Endothelial cell of umbilical vein (primary cell): ENCODE measurements around the gene DENR. TPM values are rescaled to one million over a fixed set of nuclear protein-coding genes. Genes with fewer than 3 reads are reported as not detected.
A peak's percentile ranks its signal among the peaks of the same experiment; 100 is the strongest.

Experiments
- BruUV-seq: library from RNA; stranded (reverse); fragments of 400-500 nt; replicated peaks from 2 replicates; lab custom pipeline; 2021; lab: Mats Ljungman, UMichigan
- CTCF ChIA-PET: fragments of 300-600, 350-600 bp; sonication (Branson Sonifier 250); formaldehyde crosslinking; loops from one replicate; lab custom pipeline; 2021; ENCODE audit warnings: antibody characterized with exemption, inconsistent platforms; lab: Charles Lee
- POLR2A ChIA-PET: fragments of 300-600, 350-600 bp; sonication (Branson Sonifier 250); formaldehyde crosslinking; loops from one replicate; lab custom pipeline; 2021; ENCODE audit warnings: antibody characterized with exemption, inconsistent platforms; lab: Charles Lee
- DNase-seq: peaks from one replicate; pipeline ENCODE4 v3.0.0-alpha.2; 2011; ENCODE audit warnings: low read depth, low spot score
- FAIRE-seq: peaks from 2 replicates; lab custom pipeline; 2011; peaks lifted over from hg19 to GRCh38; lab: Jason Lieb, UNC
- H2AFZ ChIP-seq: 2 replicates; pipeline ENCODE4 v1.6.0; 2012; ENCODE audit warnings: low read depth, low read length, control low read depth, inconsistent platforms
- H3K27ac ChIP-seq: 2 replicates; pipeline ENCODE4 v1.5.1; 2011; ENCODE audit warnings: low read depth, mild to moderate bottlenecking, control low read depth, low read length, moderate library complexity; ENCODE audit not compliant: insufficient read depth
- H3K27me3 ChIP-seq, 2 experiments: 2 replicates each; pipeline versions ENCODE4 v1.6.0 to v1.6.1; 2011; ENCODE audit warnings: low read length in 2 of 2, mixed read lengths in 1 of 2; ENCODE audit not compliant: control insufficient read depth in 2 of 2, insufficient read depth in 2 of 2
- H3K36me3 ChIP-seq, 2 experiments: 2 replicates in 1 of 2; 3 replicates in 1 of 2; pipeline ENCODE4 v1.5.1; 2011; ENCODE audit warnings: low read length in 2 of 2, mild to moderate bottlenecking in 1 of 2, moderate library complexity in 1 of 2; ENCODE audit not compliant: control insufficient read depth in 2 of 2, insufficient read depth in 2 of 2; ENCODE audit errors: extremely low read depth in 1 of 2
- H3K4me1 ChIP-seq: 3 replicates; pipeline ENCODE4 v1.5.1; 2011; ENCODE audit warnings: mild to moderate bottlenecking, low read length; ENCODE audit not compliant: control insufficient read depth, insufficient read depth; ENCODE audit errors: extremely low read depth
- H3K4me2 ChIP-seq: 2 replicates; pipeline ENCODE4 v1.6.1; 2011; ENCODE audit warnings: low read length, control low read depth, mixed read lengths; ENCODE audit not compliant: insufficient read depth
- H3K4me3 ChIP-seq, 3 experiments: fragments of 200-600 bp in 1 of 3; sonication (generic), shearing (Covaris generic) in 1 of 3; replicated peaks in 1 of 3; 2 replicates each; pipeline ENCODE4 v1.5.1; 2011 to 2016; ENCODE audit warnings: control low read depth in 3 of 3, low read length in 3 of 3, mild to moderate bottlenecking in 2 of 3, inconsistent platforms in 1 of 3, low read depth in 1 of 3, moderate library complexity in 1 of 3; ENCODE audit not compliant: insufficient read depth in 1 of 3
- H3K79me2 ChIP-seq: 2 replicates; pipeline ENCODE4 v1.6.0; 2012; ENCODE audit warnings: low read length, inconsistent platforms; ENCODE audit not compliant: control insufficient read depth, insufficient read depth
- H3K9ac ChIP-seq: replicated peaks from 2 replicates; pipeline ENCODE3; 2011; ENCODE audit warnings: low read length, control low read depth; ENCODE audit not compliant: insufficient read depth; ENCODE audit errors: extremely low read depth
- H3K9me1 ChIP-seq: replicated peaks from 3 replicates; pipeline ENCODE4 v1.6.0; 2011; ENCODE audit warnings: mild to moderate bottlenecking, low read length; ENCODE audit not compliant: control insufficient read depth, insufficient read depth; ENCODE audit errors: extremely low read depth
- H3K9me3 ChIP-seq: replicated peaks from 2 replicates; pipeline ENCODE4 v1.5.1; 2012; ENCODE audit warnings: low read length, inconsistent platforms; ENCODE audit not compliant: control insufficient read depth, insufficient read depth
- H4K20me1 ChIP-seq: replicated peaks from 2 replicates; pipeline ENCODE3; 2011; ENCODE audit warnings: mild to moderate bottlenecking, low read length; ENCODE audit not compliant: control insufficient read depth, insufficient read depth; ENCODE audit errors: extremely low read depth
- EZH2 ChIP-seq: IDR thresholded peaks from 2 replicates; pipeline ENCODE4 v1.6.1; 2012; ENCODE audit warnings: borderline replicate concordance, low read depth, mild to moderate bottlenecking, moderate library complexity, low read length, inconsistent platforms; ENCODE audit not compliant: severe bottlenecking
- FOS ChIP-seq: IDR thresholded peaks from 2 replicates; pipeline ENCODE4 v1.6.1; 2011; ENCODE audit warnings: mild to moderate bottlenecking, low read length, moderate library complexity, borderline replicate concordance; ENCODE audit not compliant: insufficient read depth
- GATA2 ChIP-seq: IDR thresholded peaks from 2 replicates; pipeline ENCODE4 v1.7.0; 2011; ENCODE audit warnings: low read depth, mild to moderate bottlenecking, moderate library complexity, mixed read lengths, low read length; ENCODE audit not compliant: insufficient read length, insufficient read depth
- JUN ChIP-seq: IDR thresholded peaks from 2 replicates; pipeline ENCODE4 v1.6.1; 2011; ENCODE audit warnings: borderline replicate concordance, low read depth; ENCODE audit not compliant: insufficient read length, insufficient read depth
- MYC ChIP-seq: IDR thresholded peaks from one replicate; pipeline ENCODE4 v1.6.1; 2011; ENCODE audit warnings: mild to moderate bottlenecking, low read depth, low read length
- POLR2A ChIP-seq: IDR thresholded peaks from 2 replicates; pipeline ENCODE4 v1.6.1; 2012; ENCODE audit warnings: low read depth, mild to moderate bottlenecking, control low read depth, low read length
- POLR2AphosphoS5 ChIP-seq: IDR thresholded peaks from 2 replicates; pipeline ENCODE4 v1.6.1; 2012; ENCODE audit warnings: low read depth, mild to moderate bottlenecking, control low read depth, low read length, moderate library complexity; ENCODE audit not compliant: insufficient read depth
- dilution Hi-C: fragments of 300-500 bp; cut with MboI; formaldehyde crosslinking; loops from one replicate; pipeline ENCODE4 v1.15.0; 2019; ENCODE audit warnings: low sequenced_read_pairs; ENCODE audit not compliant: extremely low pct_ligation_motif_present
- intact Hi-C: fragments of 100-400 bp; cut with micrococcal nuclease; formaldehyde crosslinking; loops from one replicate; pipeline ENCODE4 v1.10.0; 2022
- polyA plus RNA-seq, 4 experiments: library from polyadenylated mRNA; depleted of rRNA in 3 of 4; stranded (reverse) in 3 of 4; unstranded in 1 of 4; fragments of >200 nt; gene quantifications; 2 replicates each; pipeline versions ENCODE4 v1.2.1 to v1.2.3, GENCODE V29; 2011 to 2012; ENCODE audit warnings: missing spikeins in 1 of 4
- total RNA-seq: library from RNA; stranded (reverse); gene quantifications from 2 replicates; pipeline ENCODE4 v1.2.3, GENCODE V29; 2021
- TF ChIP-seq, protein P1 (sequence below): IDR thresholded peaks from 2 replicates; pipeline ENCODE4 v1.6.1; 2011; ENCODE audit not compliant: insufficient read depth, insufficient read length
- TF ChIP-seq, protein P2 (sequence below), 2 donors: IDR thresholded peaks; 1 replicate in 1 of 2; 2 replicates in 1 of 2; pipeline ENCODE4 v1.5.1; 2011; ENCODE audit warnings: low read length in 2 of 2, mild to moderate bottlenecking in 2 of 2, moderate library complexity in 2 of 2, control low read depth in 1 of 2, inconsistent platforms in 1 of 2, low read depth in 1 of 2; ENCODE audit not compliant: insufficient read depth in 1 of 2; ENCODE audit errors: extremely low read depth in 1 of 2

Gene DENR
- total and polyA plus RNA-seq, 2 donors (not counting 3 experiments of a cell fraction or from before 2014, with no cell fraction given): 25.8 to 70.3 TPM

DNA sequence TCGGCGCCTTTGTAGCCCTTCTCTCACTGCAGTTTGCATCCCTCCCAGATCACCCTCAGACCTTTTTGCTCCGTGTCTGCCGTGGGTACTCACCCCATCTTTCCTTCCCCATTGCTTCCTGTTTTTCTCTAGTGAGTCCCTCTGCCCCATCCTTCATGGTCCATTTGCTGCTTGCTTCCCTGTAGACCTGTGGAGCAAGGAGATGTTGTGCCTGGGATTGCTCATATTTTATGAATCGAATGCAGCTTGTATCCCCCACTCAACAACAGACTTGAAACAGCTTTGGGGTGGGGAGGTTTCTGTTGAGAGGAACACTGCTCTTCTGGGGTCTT lies 661 bp downstream of the DENR start:
- dilution Hi-C loops: no loop called here
- FAIRE-seq: no peak
- H3K36me3 ChIP-seq: peaks cover 3 to 13% of the 10 kb centered on the region in 2 experiments
- intact Hi-C loops: loop anchor here (1.0 to 5.0 kb wide), 3 partner anchors 252 to 526 kb away; partner anchors contain the start of gene DIABLO
- H3K4me3 ChIP-seq: peak overlapping the region; percentile 66 to 87 (median 77)
- ChIA-PET POLR2A (interaction anchor here (0.6 kb wide), 1 partner anchor 314 kb away, joined by 3 read pairs; no protein-coding TSS in a partner anchor), CTCF (interaction anchor here (1.0 to 3.1 kb wide), 5 partner anchors 9 to 116 kb away, joined by 3 to 38 read pairs (median 3); no protein-coding TSS in a partner anchor)
- H3K79me2 ChIP-seq: peaks cover 33% of the 10 kb centered on the region
- H2AFZ ChIP-seq: peak overlapping the region; percentile 71
- peak overlapping the region; percentile 74 for H3K27ac ChIP-seq
- no peaks in the 10 kb centered on the region for H3K27me3 ChIP-seq
- no peak for DNase-seq
- BruUV-seq: TSS peak; percentile 52
- no peaks in the 10 kb centered on the region for H4K20me1 ChIP-seq
- no peaks in the 10 kb centered on the region for H3K9me1 ChIP-seq
- H3K9ac ChIP-seq: peak overlapping the region; percentile 90
- TF ChIP-seq POLR2AphosphoS5: no peak
- no peaks in the 10 kb centered on the region for H3K9me3 ChIP-seq
- peaks cover 11% of the 10 kb centered on the region for H3K4me1 ChIP-seq
- peak overlapping the region; percentile 88 for H3K4me2 ChIP-seq

DNA sequence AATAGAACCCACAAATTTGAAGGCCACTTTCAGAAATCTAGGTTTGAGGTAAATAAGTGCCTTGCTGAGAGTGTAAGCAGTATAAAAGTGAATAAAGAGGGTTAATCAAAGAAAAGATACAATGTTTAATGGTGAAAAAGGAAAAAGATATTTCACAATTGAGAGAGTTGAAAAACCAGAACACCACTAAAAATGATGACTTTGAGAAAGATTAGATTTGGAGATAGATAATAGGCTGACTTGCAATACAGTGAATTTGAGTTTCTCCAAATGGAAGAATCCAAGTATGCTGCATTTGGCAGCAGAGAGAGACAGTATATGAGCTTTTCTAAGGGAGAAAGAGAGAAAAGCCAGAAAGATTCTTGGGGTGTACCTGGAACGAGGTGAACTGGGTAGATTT lies 2.2 kb downstream of the DENR start:
- Histone ChIP-seq H3K4me1 (peaks cover 11% of the 10 kb centered on the region), H3K79me2 (peaks cover 35% of the 10 kb centered on the region), H3K27me3 (no peaks in the 10 kb centered on the region), H3K9me3 (no peaks in the 10 kb centered on the region), H3K9me1 (no peaks in the 10 kb centered on the region), H3K36me3 (peaks cover 5 to 14% of the 10 kb centered on the region in 2 experiments), H3K27ac (no peak overlapping the region), H2AFZ (no peak overlapping the region), H4K20me1 (no peaks in the 10 kb centered on the region), H3K4me2 (no peak overlapping the region), H3K4me3 (no peak overlapping the region), H3K9ac (peak overlapping the region; percentile 26)
- CTCF ChIA-PET: interaction anchor here (0.9 kb wide), 1 partner anchor 117 kb away, joined by 3 read pairs; no protein-coding TSS in a partner anchor
- dilution Hi-C loops (no loop called here), intact Hi-C loops (loop anchor here (5.0 kb wide), 1 partner anchor 527 kb away; the partner anchor contains the start of gene DIABLO)
- TF ChIP-seq, protein P1, sequence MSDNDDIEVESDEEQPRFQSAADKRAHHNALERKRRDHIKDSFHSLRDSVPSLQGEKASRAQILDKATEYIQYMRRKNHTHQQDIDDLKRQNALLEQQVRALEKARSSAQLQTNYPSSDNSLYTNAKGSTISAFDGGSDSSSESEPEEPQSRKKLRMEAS: no peak
- no peak for TF ChIP-seq EZH2
- no peak for TF ChIP-seq MYC
- TF ChIP-seq, protein P2, sequence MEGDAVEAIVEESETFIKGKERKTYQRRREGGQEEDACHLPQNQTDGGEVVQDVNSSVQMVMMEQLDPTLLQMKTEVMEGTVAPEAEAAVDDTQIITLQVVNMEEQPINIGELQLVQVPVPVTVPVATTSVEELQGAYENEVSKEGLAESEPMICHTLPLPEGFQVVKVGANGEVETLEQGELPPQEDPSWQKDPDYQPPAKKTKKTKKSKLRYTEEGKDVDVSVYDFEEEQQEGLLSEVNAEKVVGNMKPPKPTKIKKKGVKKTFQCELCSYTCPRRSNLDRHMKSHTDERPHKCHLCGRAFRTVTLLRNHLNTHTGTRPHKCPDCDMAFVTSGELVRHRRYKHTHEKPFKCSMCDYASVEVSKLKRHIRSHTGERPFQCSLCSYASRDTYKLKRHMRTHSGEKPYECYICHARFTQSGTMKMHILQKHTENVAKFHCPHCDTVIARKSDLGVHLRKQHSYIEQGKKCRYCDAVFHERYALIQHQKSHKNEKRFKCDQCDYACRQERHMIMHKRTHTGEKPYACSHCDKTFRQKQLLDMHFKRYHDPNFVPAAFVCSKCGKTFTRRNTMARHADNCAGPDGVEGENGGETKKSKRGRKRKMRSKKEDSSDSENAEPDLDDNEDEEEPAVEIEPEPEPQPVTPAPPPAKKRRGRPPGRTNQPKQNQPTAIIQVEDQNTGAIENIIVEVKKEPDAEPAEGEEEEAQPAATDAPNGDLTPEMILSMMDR (IDR thresholded peaks at IDR 0.05; ENCODE audit: extremely low read depth in 1 of 2, insufficient read depth in 1 of 2, low read depth in 1 of 2, low read length in 2 of 2): no peak
- TF ChIP-seq JUN: no peak
- no peak for TF ChIP-seq POLR2AphosphoS5
- TF ChIP-seq GATA2: no peak
- no peak for TF ChIP-seq FOS
- no peak for TF ChIP-seq POLR2A
- DNase-seq: no peak
- BruUV-seq: no TSS peak
- POLR2A ChIA-PET: no interaction called here
- no peak for FAIRE-seq
